ENCODE data around the gene HOXD9. TPM values are rescaled to one million over a fixed set of nuclear protein-coding genes. Genes with fewer than 3 reads are reported as not detected.

HOXD9 gene
- total RNA-seq, 1 donor from 2014 or later, result not detected

GRCh38 chr2:176148751-176149421, 26.4 kb downstream of the HOXD9 start:
- Mint-ChIP-seq H3K9me3 (ENCODE audit: low read depth) (no peaks in the 10 kb centered on the region), H3K4me1 (ENCODE audit: low read depth) (no peaks in the 10 kb centered on the region), H3K4me3 (ENCODE audit: unreplicated experiment) (no peak overlapping the region), H3K36me3 (ENCODE audit: low read depth) (no peaks in the 10 kb centered on the region), H3K27me3 (ENCODE audit: low read depth) (peaks cover 88% of the 10 kb centered on the region), H3K27ac (ENCODE audit: unreplicated experiment) (no peak overlapping the region)
- TF ChIP-seq CTCF (IDR thresholded peaks at IDR 0.05), result no peak
- DNase-seq (ENCODE audit: low spot score), result no peak

GRCh38 chr2:176149481-176149938, 27.0 kb downstream of the HOXD9 start:
- no peak for DNase-seq (ENCODE audit: low spot score)
- no peaks in the 10 kb centered on the region for H3K4me1 Mint-ChIP-seq (ENCODE audit: low read depth)
- H3K36me3 Mint-ChIP-seq (ENCODE audit: low read depth), result no peaks in the 10 kb centered on the region
- H3K27ac Mint-ChIP-seq (ENCODE audit: unreplicated experiment), result no peak overlapping the region
- no peaks in the 10 kb centered on the region for H3K9me3 Mint-ChIP-seq (ENCODE audit: low read depth)
- TF ChIP-seq CTCF (IDR thresholded peaks at IDR 0.05), result no peak
- no peak overlapping the region for H3K4me3 Mint-ChIP-seq (ENCODE audit: unreplicated experiment)
- peaks cover 91% of the 10 kb centered on the region for H3K27me3 Mint-ChIP-seq (ENCODE audit: low read depth)

- Mint-ChIP-seq H3K27ac (ENCODE audit: unreplicated experiment) (no peak overlapping the region), H3K9me3 (ENCODE audit: low read depth) (no peaks in the 10 kb centered on the region), H3K36me3 (ENCODE audit: low read depth) (no peaks in the 10 kb centered on the region), H3K27me3 (ENCODE audit: low read depth) (peaks cover 90% of the 10 kb centered on the region), H3K4me3 (ENCODE audit: unreplicated experiment) (no peak overlapping the region), H3K4me1 (ENCODE audit: low read depth) (no peaks in the 10 kb centered on the region)
- DNase-seq (ENCODE audit: low spot score), result no peak
- no peak for TF ChIP-seq CTCF (IDR thresholded peaks at IDR 0.05)
These were observed 27.5 kb downstream of the HOXD9 start for GRCh38 chr2:176149939-176150583.

GRCh38 chr2:176150584-176151441, 28.3 kb downstream of the HOXD9 start:
- TF ChIP-seq CTCF (IDR thresholded peaks at IDR 0.05), result no peak
- H3K4me1 Mint-ChIP-seq (ENCODE audit: low read depth), result no peaks in the 10 kb centered on the region
- no peak for DNase-seq (ENCODE audit: low spot score)
- no peak overlapping the region for H3K27ac Mint-ChIP-seq (ENCODE audit: unreplicated experiment)
- H3K9me3 Mint-ChIP-seq (ENCODE audit: low read depth), result no peaks in the 10 kb centered on the region
- peaks cover 90% of the 10 kb centered on the region for H3K27me3 Mint-ChIP-seq (ENCODE audit: low read depth)
- no peaks in the 10 kb centered on the region for H3K36me3 Mint-ChIP-seq (ENCODE audit: low read depth)
- H3K4me3 Mint-ChIP-seq (ENCODE audit: unreplicated experiment), result no peak overlapping the region

Data from chondrocyte (in vitro differentiated cells).